ENCODE measurements around the gene HES4.

GRCh38 chr1:954927-955326, 45.0 kb downstream of the HES4 start:
- no peak for TF ChIP-seq YY1 (IDR thresholded peaks at IDR 0.05; ENCODE audit: low read depth)
- TF ChIP-seq EP300 (IDR thresholded peaks at IDR 0.05; ENCODE audit: borderline replicate concordance), result no peak
- no peak for TF ChIP-seq EGR1 (IDR thresholded peaks at IDR 0.05)
- TF ChIP-seq USF1 (IDR thresholded peaks at IDR 0.05), result no peak
- TF ChIP-seq TAF1 (IDR thresholded peaks at IDR 0.05; ENCODE audit: low read depth), result no peak
- TF ChIP-seq TCF12 (IDR thresholded peaks at IDR 0.05; ENCODE audit: low read depth), result no peak
- no peak for TF ChIP-seq REST (IDR thresholded peaks at IDR 0.05; ENCODE audit: low read depth)
- no peak for TF ChIP-seq CREB1 (IDR thresholded peaks at IDR 0.05; ENCODE audit: low read depth)
- no peak for TF ChIP-seq ZBTB7A (IDR thresholded peaks at IDR 0.05; ENCODE audit: low read depth)
- TF ChIP-seq CEBPB (IDR thresholded peaks at IDR 0.05), result no peak
